ENCODE results near the gene WDFY4.

WDFY4 gene

GRCh38 chr10:48821692-48822091, 137.0 kb downstream of the WDFY4 start:
- Histone ChIP-seq H2AFZ (ENCODE audit: low read depth, low read length, severe bottlenecking) (no peak overlapping the region), H3K4me3 (ENCODE audit: insufficient read depth, low read length, poor library complexity, severe bottlenecking) (no peak overlapping the region), H3K27me3 (ENCODE audit: low read length) (no peaks in the 10 kb centered on the region), H3K4me2 (ENCODE audit: low read depth, low read length, poor library complexity, severe bottlenecking) (no peak overlapping the region), H3F3A (ENCODE audit: insufficient read depth) (no peaks in the 10 kb centered on the region), H3K9me3 (ENCODE audit: insufficient read depth, low read length) (no peaks in the 10 kb centered on the region), H3K36me3 (ENCODE audit: low read length) (peaks cover 2% of the 10 kb centered on the region), H3K79me2 (ENCODE audit: insufficient read depth, low read length) (no peaks in the 10 kb centered on the region), H3K27ac (ENCODE audit: low read depth, low read length) (no peak overlapping the region), H3K9me2 (replicated peaks; ENCODE audit: insufficient read depth, low read length) (no peaks in the 10 kb centered on the region), H4K20me1 (ENCODE audit: low read depth, low read length) (no peaks in the 10 kb centered on the region), H3K9ac (ENCODE audit: low read length) (no peak overlapping the region)
- TF ChIP-seq CTCF (IDR thresholded peaks at IDR 0.05; ENCODE audit: insufficient read depth, low read length, poor library complexity, severe bottlenecking) (no peak), EZH2phosphoT487 (conservative IDR thresholded peaks at IDR 0.05; ENCODE audit: low read length) (no peak)

GRCh38 chr10:48833674-48834073, 149.0 kb downstream of the WDFY4 start:
- Histone ChIP-seq H4K20me1 (ENCODE audit: low read depth, low read length) (no peaks in the 10 kb centered on the region), H3K4me2 (ENCODE audit: low read depth, low read length, poor library complexity, severe bottlenecking) (no peak overlapping the region), H3K79me2 (ENCODE audit: insufficient read depth, low read length) (no peaks in the 10 kb centered on the region), H3K27ac (ENCODE audit: low read depth, low read length) (no peak overlapping the region), H3K4me3 (ENCODE audit: insufficient read depth, low read length, poor library complexity, severe bottlenecking) (no peak overlapping the region), H3K9ac (ENCODE audit: low read length) (no peak overlapping the region), H3K36me3 (ENCODE audit: low read length) (no peaks in the 10 kb centered on the region), H3K9me2 (replicated peaks; ENCODE audit: insufficient read depth, low read length) (no peaks in the 10 kb centered on the region), H3F3A (ENCODE audit: insufficient read depth) (no peaks in the 10 kb centered on the region), H3K27me3 (ENCODE audit: low read length) (no peaks in the 10 kb centered on the region), H2AFZ (ENCODE audit: low read depth, low read length, severe bottlenecking) (no peak overlapping the region), H3K9me3 (ENCODE audit: insufficient read depth, low read length) (no peaks in the 10 kb centered on the region)
- TF ChIP-seq EZH2phosphoT487 (conservative IDR thresholded peaks at IDR 0.05; ENCODE audit: low read length) = no peak
- no peak for TF ChIP-seq CTCF (IDR thresholded peaks at IDR 0.05; ENCODE audit: insufficient read depth, low read length, poor library complexity, severe bottlenecking)

GRCh38 chr10:48834189-48834965, 149.7 kb downstream of the WDFY4 start:
- H3K79me2 ChIP-seq (ENCODE audit: insufficient read depth, low read length) = no peaks in the 10 kb centered on the region
- H3K9me3 ChIP-seq (ENCODE audit: insufficient read depth, low read length) = no peaks in the 10 kb centered on the region
- H3K9ac ChIP-seq (ENCODE audit: low read length) = no peak overlapping the region
- H2AFZ ChIP-seq (ENCODE audit: low read depth, low read length, severe bottlenecking) = no peak overlapping the region
- no peaks in the 10 kb centered on the region for H3F3A ChIP-seq (ENCODE audit: insufficient read depth)
- H3K36me3 ChIP-seq (ENCODE audit: low read length) = no peaks in the 10 kb centered on the region
- no peak overlapping the region for H3K27ac ChIP-seq (ENCODE audit: low read depth, low read length)
- H3K4me2 ChIP-seq (ENCODE audit: low read depth, low read length, poor library complexity, severe bottlenecking) = no peak overlapping the region
- no peaks in the 10 kb centered on the region for H3K9me2 ChIP-seq (replicated peaks; ENCODE audit: insufficient read depth, low read length)
- H4K20me1 ChIP-seq (ENCODE audit: low read depth, low read length) = no peaks in the 10 kb centered on the region
- no peak overlapping the region for H3K4me3 ChIP-seq (ENCODE audit: insufficient read depth, low read length, poor library complexity, severe bottlenecking)
- TF ChIP-seq CTCF (IDR thresholded peaks at IDR 0.05; ENCODE audit: insufficient read depth, low read length, poor library complexity, severe bottlenecking) (no peak), EZH2phosphoT487 (conservative IDR thresholded peaks at IDR 0.05; ENCODE audit: low read length) (no peak)
- H3K27me3 ChIP-seq (ENCODE audit: low read length) = no peaks in the 10 kb centered on the region
